NCI-H1417 treated with DMSO at 0.1 percent for 48 hours (cell line): ENCODE results near the gene EPHB1.

Experiments
- DNase-seq: peaks from one replicate; lab custom pipeline; 2025; lab: John Stamatoyannopoulos, UW

EPHB1 gene

DNA sequence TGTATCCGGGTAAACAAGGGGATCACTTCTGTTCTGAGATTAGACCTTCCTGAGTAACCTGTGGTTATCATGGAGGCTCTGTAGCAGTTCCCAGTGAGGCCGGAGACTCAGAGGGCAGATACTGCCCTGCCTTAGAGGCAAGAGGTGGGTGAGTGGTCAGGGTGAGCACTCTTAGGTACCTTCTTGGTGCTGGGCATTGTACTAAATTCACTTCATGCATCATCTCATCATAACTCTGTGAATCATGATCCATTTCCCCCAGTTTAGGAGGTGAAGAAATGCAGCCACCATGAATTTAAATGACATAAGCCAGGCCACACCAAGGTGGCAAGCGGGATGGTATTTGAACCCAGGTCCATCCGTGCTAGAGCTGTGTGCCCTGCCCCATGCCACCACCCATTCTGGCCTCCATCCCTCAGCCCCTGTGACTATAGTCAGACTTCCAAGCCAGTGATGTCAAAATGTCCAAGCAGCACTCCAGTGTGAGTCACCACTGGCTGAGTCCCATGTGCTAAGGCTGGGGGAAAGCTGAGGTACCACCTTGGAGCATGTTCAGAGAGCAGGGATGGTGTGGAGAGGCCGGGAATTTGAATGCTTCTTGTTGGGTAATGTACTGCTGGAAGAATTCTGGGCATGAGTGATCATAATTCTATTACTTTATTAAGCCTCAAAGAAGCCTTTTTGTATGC is 88.8 kb downstream of the EPHB1 start:
- DNase-seq, result no peak

DNA sequence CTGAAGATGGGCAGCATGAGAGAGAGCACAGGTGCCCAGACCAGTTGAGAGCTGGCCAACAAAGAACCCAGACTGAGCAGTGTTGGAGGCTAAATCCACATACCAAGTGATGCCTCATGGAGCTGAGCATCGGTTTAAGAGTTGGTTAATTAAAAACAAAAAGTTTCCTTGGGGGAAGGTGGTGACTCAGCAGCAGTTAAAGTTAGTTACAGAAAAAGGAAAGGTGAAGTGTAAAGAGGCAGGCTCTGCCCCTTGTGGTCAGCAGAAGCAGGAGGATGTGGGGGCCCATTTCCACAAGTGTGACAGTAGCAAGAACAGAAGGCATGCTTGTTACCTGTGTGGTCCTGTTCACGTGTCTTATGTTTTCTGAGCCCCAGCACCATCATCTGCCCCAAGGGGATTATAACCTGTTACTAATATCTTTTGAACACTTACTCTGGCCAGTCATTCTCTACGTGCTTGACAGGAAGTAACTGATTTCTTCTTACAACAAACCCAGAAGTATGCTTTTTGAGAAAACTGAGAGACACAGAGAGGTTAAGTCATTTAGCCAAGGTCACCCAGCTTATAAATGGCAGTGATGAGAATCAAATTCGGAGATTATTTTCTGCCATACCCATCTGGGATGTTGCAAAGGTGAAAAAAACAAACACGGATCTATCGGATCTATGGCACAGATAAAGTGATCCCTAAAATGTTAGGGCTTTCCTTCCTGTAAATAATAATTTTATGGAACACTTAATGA is 91.0 kb downstream of the EPHB1 start:
- no peak for DNase-seq

DNA sequence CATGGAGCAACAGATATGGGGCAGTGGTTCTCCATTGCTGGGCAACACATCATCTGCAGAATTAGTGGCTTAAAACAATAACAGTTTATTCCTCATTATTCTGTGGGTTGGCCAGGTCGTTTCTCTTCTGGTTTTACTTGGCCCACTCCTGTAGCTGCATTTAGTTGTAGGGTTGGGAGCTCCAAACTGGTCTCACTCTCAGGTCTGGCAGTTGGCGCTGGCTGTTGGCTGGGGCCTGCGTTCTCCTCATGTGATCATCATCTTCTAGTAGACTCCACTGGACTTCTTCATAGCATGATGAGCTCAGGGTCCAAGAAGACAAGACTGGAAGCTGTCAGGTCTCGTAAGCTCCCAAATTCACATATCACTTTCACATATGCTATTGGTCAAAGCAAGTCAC is 91.9 kb downstream of the EPHB1 start:
- DNase-seq, result no peak

- no peak for DNase-seq
Measured at GRCh38 chr3:134887536-134887935, 92.5 kb downstream of the EPHB1 start.

DNA sequence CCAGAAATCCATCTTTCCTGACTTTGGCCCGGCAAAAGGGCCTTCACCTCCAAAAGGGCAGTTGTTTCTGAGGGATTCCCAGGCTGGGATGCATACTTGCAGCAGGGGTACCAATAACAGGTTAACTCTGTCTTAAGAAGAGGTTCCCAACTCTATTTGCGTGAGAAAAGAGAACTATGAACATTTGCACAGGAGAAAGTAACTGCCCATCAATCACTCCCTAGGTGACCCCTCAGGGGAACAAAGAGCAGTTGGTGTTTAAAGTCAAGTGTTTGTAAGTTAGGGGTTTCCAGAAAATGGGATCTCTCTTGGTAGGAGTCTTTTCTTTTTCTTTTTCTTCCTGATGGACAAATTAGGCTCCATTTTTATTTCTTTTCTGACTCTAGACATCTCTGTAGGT is 97.3 kb downstream of the EPHB1 start:
- DNase-seq, result no peak

DNA sequence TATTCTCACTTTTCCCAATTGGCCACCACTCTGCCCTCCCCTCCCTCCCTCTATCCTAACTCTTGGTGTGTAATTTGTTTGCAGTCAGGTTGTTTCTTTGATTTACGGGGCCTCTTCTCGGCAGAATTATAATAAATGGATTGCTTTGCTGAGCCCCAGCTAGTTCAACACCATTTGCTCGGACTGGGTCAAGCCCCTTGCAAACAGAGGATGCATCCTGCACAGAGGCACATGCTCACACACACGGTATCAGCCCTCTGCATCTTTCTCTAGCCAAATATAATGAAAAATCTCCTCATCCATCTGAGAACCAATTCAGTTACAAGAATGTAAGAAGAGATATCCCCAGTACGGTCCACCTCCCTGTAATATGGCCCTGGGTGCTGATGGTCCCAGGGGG is 97.7 kb downstream of the EPHB1 start:
- no peak for DNase-seq

GRCh38 chr3:134894533-134894932 is 99.5 kb downstream of the EPHB1 start:
- no peak for DNase-seq

- DNase-seq, result no peak
Measured at GRCh38 chr3:134895181-134895580, 100.1 kb downstream of the EPHB1 start.

DNA sequence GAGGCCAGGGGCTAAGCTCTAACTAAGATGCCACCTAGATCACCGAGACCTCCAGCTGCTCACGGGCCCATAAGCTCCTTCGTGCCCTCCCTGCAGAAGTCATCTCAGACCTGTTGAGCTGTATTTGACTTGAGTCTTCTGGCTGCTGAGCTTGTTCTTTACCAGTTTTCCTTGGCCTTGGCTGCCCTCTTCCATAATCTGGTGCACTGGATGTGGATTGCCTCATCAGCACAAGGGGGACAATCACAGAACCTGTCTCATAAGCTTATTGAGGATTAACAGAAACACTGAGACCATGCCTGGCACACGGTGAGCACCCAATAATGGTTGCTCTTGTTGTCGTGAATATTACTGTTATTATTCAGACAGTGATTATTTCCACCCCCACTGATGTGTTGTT is 101.1 kb downstream of the EPHB1 start:
- DNase-seq, result no peak

DNA sequence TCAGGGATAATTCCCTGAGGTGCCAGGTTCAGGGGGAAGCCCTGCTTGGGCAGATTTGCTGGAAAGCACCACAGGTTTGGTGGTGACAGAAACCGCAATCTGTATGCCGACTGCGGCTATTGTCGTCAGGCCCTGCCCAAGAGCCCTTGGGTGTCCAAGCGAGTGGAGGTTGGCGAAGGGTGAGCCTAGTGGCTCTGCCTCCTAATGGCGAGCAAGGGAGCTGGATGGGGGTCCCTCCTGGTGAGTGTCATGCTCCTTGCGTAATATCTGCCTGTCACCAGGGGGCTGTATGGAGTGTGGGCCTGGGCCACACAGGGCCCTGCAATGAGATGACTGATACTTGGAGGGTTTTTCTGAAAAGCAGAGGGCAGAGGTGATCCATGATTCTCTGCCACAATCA is 101.6 kb downstream of the EPHB1 start:
- DNase-seq, result no peak

- no peak for DNase-seq
Measured at GRCh38 chr3:134897391-134898141, 102.5 kb downstream of the EPHB1 start.

DNA sequence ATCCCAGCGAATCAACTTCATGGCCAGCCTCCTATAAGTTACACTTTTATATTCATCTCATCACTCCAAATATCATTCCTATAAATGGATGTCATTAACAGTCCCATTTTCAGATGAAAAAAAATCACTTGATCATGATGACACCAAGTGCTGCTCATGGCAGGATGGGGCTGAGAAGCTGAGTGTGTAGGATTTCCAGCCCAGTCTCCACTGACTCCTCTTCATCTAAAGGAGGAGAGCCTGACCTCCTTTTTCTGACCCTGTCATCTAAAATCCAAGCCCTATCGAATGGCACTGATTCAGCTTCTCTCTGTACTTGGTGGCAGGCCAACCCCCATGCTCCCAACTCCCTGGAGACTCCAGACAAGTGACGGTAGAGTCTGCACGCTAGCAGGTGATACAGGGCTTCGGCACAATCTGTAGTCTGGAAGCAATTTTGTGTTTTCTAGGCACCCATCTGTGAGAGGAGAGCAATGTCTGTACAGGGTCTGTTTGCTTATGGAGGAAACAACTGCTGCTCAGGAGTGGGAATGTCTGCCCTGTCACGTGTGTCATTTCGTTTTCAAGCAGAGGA is 103.2 kb downstream of the EPHB1 start:
- no peak for DNase-seq

- no peak for DNase-seq
Measured at GRCh38 chr3:134899786-134900185, 104.7 kb downstream of the EPHB1 start.

DNA sequence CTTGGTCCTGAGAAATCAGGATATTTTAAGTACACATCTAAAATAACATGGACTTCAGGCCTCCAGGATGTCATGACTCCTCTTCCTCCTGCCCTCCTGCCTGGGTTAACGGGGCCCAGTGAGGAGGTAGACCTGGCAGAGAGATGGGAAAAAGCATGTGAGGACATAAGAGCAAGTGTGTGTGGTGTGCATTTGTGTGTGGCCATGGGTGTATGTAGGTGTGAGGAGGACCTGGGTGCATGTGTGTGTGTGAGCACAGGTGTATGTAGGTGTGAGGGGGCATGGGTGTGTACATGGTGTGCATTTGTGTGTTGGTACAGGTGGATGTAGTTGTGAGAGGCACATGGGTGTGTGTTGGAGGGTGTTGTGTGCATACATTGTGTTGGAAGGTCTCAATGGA is 105.4 kb downstream of the EPHB1 start:
- no peak for DNase-seq

- DNase-seq, result no peak
Measured at GRCh38 chr3:134901461-134901860, 106.4 kb downstream of the EPHB1 start.

- no peak for DNase-seq
Measured at GRCh38 chr3:134903837-134904236, 108.8 kb downstream of the EPHB1 start.

DNA sequence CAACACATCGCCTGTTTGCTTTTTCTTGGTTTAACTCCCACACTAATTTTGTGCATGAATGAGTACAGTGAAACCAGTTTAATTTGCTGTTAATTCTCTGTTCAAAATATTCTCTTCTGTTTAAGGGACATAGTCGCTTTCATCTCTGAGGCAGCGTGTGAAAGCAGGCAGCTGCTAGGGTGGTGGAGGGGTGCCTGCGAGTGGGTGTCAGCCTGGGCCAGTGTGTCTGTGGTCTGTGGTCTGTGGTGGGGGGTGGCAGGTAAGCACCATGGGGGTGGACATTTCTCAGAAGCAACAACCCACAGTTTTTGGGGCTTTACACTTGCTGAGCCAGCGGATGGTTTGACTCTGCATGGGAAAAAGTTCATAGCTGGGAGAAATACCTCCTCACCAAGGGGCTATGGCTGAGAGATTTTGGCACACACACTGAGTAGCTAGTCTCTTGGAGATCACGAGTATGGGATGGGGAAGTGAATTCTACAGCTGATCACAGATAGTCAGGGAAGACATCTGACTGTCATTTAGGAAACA is 109.2 kb downstream of the EPHB1 start:
- DNase-seq, result no peak

- DNase-seq, result no peak
Measured at GRCh38 chr3:134904776-134905646, 110.0 kb downstream of the EPHB1 start.

DNA sequence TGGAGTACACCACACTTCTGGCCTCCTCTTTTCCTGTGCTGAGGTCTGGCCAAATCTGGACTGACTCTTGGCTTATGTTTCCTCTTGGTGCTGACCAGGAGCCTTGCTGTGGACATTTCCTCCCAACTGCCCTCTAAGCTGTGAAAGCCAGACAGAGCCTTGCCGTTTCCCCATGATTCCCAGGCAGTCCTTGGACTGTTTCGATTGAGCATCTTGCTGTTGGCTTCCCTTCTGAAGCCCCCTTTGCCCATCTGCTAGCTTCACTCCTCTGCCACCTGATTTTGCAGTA is 110.5 kb downstream of the EPHB1 start:
- no peak for DNase-seq

DNA sequence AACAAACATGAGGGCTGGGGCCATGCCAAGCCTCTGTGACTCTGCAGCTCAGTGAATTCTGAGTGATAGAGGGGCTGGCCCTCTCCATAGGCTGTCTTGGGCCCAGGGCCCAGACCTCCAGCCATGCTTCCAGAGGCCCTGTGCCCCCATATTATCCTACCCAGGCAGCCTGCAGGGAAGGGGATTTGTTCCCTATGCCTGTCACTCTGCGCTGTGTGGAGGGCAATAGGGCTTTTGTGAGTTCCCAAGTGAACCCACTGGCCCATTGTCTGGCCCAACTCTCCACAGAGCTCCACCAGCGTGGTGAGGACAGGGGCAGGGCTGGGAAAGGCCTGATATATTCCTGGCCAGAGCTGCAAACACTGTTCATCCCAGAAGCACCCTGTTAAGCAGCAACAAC is 113.2 kb downstream of the EPHB1 start:
- no peak for DNase-seq

GRCh38 chr3:134910026-134910425 is 115.0 kb downstream of the EPHB1 start:
- DNase-seq, result no peak
